Measurements from ENCODE around the gene PCDH9.

GRCh38 chr13:67071918-67072598 is 158.1 kb downstream of the PCDH9 start:
- no peak for TF ChIP-seq CREB1 (CRISPR knock-in tag; IDR thresholded peaks at IDR 0.05; ENCODE audit: low read depth)
- TF ChIP-seq NANOG (IDR thresholded peaks at IDR 0.05; ENCODE audit: borderline replicate concordance), result no peak
- no peak for TF ChIP-seq CTCF (conservative IDR thresholded peaks at IDR 0.05; ENCODE audit: low read depth in 2 of 2)
- TF ChIP-seq ZNF114 (CRISPR knock-in tag; IDR thresholded peaks at IDR 0.05), result no peak
- no peak for TF ChIP-seq POLR2AphosphoS5 (IDR thresholded peaks at IDR 0.05; ENCODE audit: low read depth)
- no peak for TF ChIP-seq REST (IDR thresholded peaks at IDR 0.05; ENCODE audit: unreplicated experiment)
- TF ChIP-seq EZH2phosphoT487 (IDR thresholded peaks at IDR 0.05; ENCODE audit: unreplicated experiment), result no peak
- TF ChIP-seq EZH2 (IDR thresholded peaks at IDR 0.05; ENCODE audit: low read depth, unreplicated experiment), result no peak
- no peak for TF ChIP-seq ZNF331 (CRISPR knock-in tag; IDR thresholded peaks at IDR 0.05; ENCODE audit: low read depth)
- no peak for TF ChIP-seq ETS1 (IDR thresholded peaks at IDR 0.05)
- no peak for TF ChIP-seq JUNB (IDR thresholded peaks at IDR 0.05; ENCODE audit: unreplicated experiment)
- no peak for TF ChIP-seq ZNF462 (CRISPR knock-in tag; IDR thresholded peaks at IDR 0.05)
- TF ChIP-seq STAT1 (IDR thresholded peaks at IDR 0.05; ENCODE audit: unreplicated experiment), result no peak

Data from GM23338 (cell line).